Endodermal cell (in vitro differentiated cells): ENCODE data around the gene CARMIL3. TPM values are rescaled to one million over a fixed set of nuclear protein-coding genes. Genes with fewer than 3 reads are reported as not detected.

Experiments
- DNase-seq: peaks from one replicate; pipeline ENCODE4 v3.0.0-alpha.2; 2017
- H3K27ac ChIP-seq: 2 replicates; pipeline ENCODE4 v1.5.1; 2013; ENCODE audit warnings: mild to moderate bottlenecking, low read depth, low read length, moderate library complexity
- H3K27me3 ChIP-seq: 2 replicates; pipeline ENCODE4 v1.6.1; 2013; ENCODE audit warnings: mild to moderate bottlenecking, low read length, moderate library complexity; ENCODE audit not compliant: insufficient read depth, control insufficient read depth, poor library complexity, severe bottlenecking
- H3K36me3 ChIP-seq: 2 replicates; pipeline ENCODE4 v1.7.0; 2013; ENCODE audit warnings: mild to moderate bottlenecking, low read length, moderate library complexity; ENCODE audit not compliant: control insufficient read depth, insufficient read depth
- H3K4me1 ChIP-seq: one replicate; pipeline ENCODE4 v1.7.0; 2013; ENCODE audit warnings: low read length; ENCODE audit not compliant: control insufficient read depth, insufficient read depth
- H3K4me3 ChIP-seq: 2 replicates; pipeline ENCODE4 v1.5.1; 2013; ENCODE audit warnings: mild to moderate bottlenecking, low read length, moderate library complexity
- H3K9ac ChIP-seq: 2 replicates; pipeline ENCODE4 v1.6.1; 2013; ENCODE audit warnings: mild to moderate bottlenecking, low read length, moderate library complexity; ENCODE audit not compliant: poor library complexity, severe bottlenecking; ENCODE audit errors: extremely low read depth
- H3K9me3 ChIP-seq: 2 replicates; pipeline ENCODE4 v1.6.1; 2013; ENCODE audit warnings: mild to moderate bottlenecking, low read length, moderate library complexity; ENCODE audit not compliant: control insufficient read depth
- H3K27ac Mint-ChIP-seq: 2 replicates; pipeline ENCODE4 v1.8.0; 2020; ENCODE audit warnings: mixed read lengths
- H3K27me3 Mint-ChIP-seq: 2 replicates; pipeline ENCODE4 v1.8.0; 2021; ENCODE audit warnings: mild to moderate bottlenecking, mixed read lengths; ENCODE audit not compliant: insufficient read depth
- H3K36me3 Mint-ChIP-seq: 2 replicates; pipeline ENCODE4 v1.8.0; 2020; ENCODE audit warnings: low read depth, mixed read lengths
- H3K4me1 Mint-ChIP-seq: 2 replicates; pipeline ENCODE4 v1.8.0; 2020; ENCODE audit warnings: mixed read lengths
- H3K4me3 Mint-ChIP-seq: 2 replicates; pipeline ENCODE4 v1.8.0; 2020; ENCODE audit warnings: mild to moderate bottlenecking, moderate library complexity, mixed read lengths
- H3K9me3 Mint-ChIP-seq: 2 replicates; pipeline ENCODE4 v1.8.0; 2020; ENCODE audit warnings: mild to moderate bottlenecking, mixed read lengths
- WGBS, 2 experiments: methylation state at CpG; one replicate each; pipeline versions ENCODE4 v1.1.5 to v1.1.7; 2013; ENCODE audit warnings: missing lambda C conversion rate in 2 of 2, mixed read lengths in 1 of 2; ENCODE audit not compliant: insufficient coverage in 1 of 2, insufficient read length in 1 of 2; 5-methylcytosine and 5-hydroxymethylcytosine counted together
- total RNA-seq, 2 donors: library from RNA; stranded (reverse); fragmentation: NEBNext Ultra II Directional in 1 of 2; extraction: Animal tissue kit (Norgen Biotek cat#: 25700) in 1 of 2; gene quantifications; 2 replicates in 1 of 2; 3 replicates in 1 of 2; pipeline ENCODE4 v1.2.1, GENCODE V29; 2021
- TF ChIP-seq, protein P1 (sequence below): fragments of 200-600 bp; sonication (generic); conservative IDR thresholded peaks from 2 replicates; pipeline ENCODE4 v1.5.0; 2021; ENCODE audit warnings: antibody characterized with exemption, mild to moderate bottlenecking

CARMIL3 gene
- total RNA-seq, 2 donors from 2014 or later, result 2.1 to 4.4 TPM

- Histone ChIP-seq H3K4me3 (no peak overlapping the region), H3K4me1 (no peaks in the 10 kb centered on the region), H3K9ac (no peak overlapping the region), H3K9me3 (no peaks in the 10 kb centered on the region), H3K36me3 (no peaks in the 10 kb centered on the region), H3K27me3 (no peaks in the 10 kb centered on the region), H3K27ac (no peak overlapping the region)
- Mint-ChIP-seq H3K27me3 (peaks cover 13% of the 10 kb centered on the region), H3K36me3 (peaks cover 25% of the 10 kb centered on the region), H3K4me1 (peaks cover 26% of the 10 kb centered on the region), H3K4me3 (no peak overlapping the region), H3K27ac (no peak overlapping the region), H3K9me3 (no peaks in the 10 kb centered on the region)
- 95 to 97% methylated on average over 7 to 8 of the region's 8 CpGs for WGBS, 2 experiments
- TF ChIP-seq, protein P1, sequence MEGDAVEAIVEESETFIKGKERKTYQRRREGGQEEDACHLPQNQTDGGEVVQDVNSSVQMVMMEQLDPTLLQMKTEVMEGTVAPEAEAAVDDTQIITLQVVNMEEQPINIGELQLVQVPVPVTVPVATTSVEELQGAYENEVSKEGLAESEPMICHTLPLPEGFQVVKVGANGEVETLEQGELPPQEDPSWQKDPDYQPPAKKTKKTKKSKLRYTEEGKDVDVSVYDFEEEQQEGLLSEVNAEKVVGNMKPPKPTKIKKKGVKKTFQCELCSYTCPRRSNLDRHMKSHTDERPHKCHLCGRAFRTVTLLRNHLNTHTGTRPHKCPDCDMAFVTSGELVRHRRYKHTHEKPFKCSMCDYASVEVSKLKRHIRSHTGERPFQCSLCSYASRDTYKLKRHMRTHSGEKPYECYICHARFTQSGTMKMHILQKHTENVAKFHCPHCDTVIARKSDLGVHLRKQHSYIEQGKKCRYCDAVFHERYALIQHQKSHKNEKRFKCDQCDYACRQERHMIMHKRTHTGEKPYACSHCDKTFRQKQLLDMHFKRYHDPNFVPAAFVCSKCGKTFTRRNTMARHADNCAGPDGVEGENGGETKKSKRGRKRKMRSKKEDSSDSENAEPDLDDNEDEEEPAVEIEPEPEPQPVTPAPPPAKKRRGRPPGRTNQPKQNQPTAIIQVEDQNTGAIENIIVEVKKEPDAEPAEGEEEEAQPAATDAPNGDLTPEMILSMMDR, result no peak
- no peak for DNase-seq
Measured at GRCh38 chr14:24096545-24097181, 44.9 kb downstream of the CARMIL3 start.

DNA sequence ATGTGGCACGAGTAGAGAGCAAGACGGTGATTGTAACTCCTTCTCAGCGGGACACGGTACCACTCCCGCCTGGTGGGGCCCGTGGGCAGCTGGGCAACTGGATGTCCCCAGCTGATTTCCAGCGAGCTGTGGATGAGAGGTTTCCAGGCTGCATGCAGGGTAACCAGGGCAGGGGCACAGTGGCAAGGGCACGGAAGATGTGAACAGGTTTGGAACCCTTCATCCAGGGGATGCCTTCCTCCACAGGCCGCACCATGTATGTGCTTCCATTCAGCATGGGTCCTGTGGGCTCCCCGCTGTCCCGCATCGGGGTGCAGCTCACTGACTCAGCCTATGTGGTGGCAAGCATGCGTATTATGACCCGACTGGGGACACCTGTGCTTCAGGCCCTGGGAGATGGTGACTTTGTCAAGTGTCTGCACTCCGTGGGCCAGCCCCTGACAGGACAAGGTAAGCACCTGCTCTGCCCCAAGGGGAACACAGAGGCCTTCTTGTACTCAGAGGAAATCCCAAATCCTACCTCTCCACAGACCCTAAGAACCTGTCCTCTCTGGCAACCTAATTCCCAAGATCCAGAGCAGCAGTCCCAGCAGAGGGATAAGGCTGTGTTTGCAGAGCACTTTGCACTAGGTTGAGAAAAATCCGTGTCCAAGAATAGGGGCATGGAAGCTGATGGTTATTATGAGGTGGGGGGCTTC is 46.6 kb downstream of the CARMIL3 start:
- H3K9me3 ChIP-seq, result peaks cover 4% of the 10 kb centered on the region
- Mint-ChIP-seq H3K36me3 (peaks cover 38% of the 10 kb centered on the region), H3K4me1 (peaks cover 13% of the 10 kb centered on the region)

GRCh38 chr14:24098927-24099813 is 47.4 kb downstream of the CARMIL3 start:
- Mint-ChIP-seq H3K4me3 (no peak overlapping the region), H3K36me3 (peaks cover 46% of the 10 kb centered on the region), H3K4me1 (peaks cover 10% of the 10 kb centered on the region), H3K27me3 (no peaks in the 10 kb centered on the region), H3K27ac (no peak overlapping the region), H3K9me3 (peaks cover 12% of the 10 kb centered on the region)
- Histone ChIP-seq H3K27ac (no peak overlapping the region), H3K36me3 (peaks cover 7% of the 10 kb centered on the region), H3K4me1 (no peaks in the 10 kb centered on the region), H3K9ac (no peak overlapping the region), H3K4me3 (no peak overlapping the region), H3K27me3 (no peaks in the 10 kb centered on the region), H3K9me3 (peaks cover 11% of the 10 kb centered on the region)
- TF ChIP-seq, protein P1, result no peak
- DNase-seq, result no peak
- 91 to 100% methylated on average over 4 to 17 of the region's 17 CpGs for WGBS, 2 experiments

More for the DNA sequence above, 46.6 kb downstream of the CARMIL3 start:
- Histone ChIP-seq H3K4me3 (no peak overlapping the region), H3K9ac (no peak overlapping the region), H3K27ac (no peak overlapping the region), H3K36me3 (no peaks in the 10 kb centered on the region), H3K4me1 (no peaks in the 10 kb centered on the region), H3K27me3 (no peaks in the 10 kb centered on the region)
- DNase-seq, result no peak
- peaks cover 2% of the 10 kb centered on the region for H3K27me3 Mint-ChIP-seq
- H3K27ac Mint-ChIP-seq, result no peak overlapping the region
- peaks cover 5% of the 10 kb centered on the region for H3K9me3 Mint-ChIP-seq
- 90 to 96% methylated on average over 9 to 16 of the region's 16 CpGs for WGBS, 2 experiments
- no peak overlapping the region for H3K4me3 Mint-ChIP-seq
- TF ChIP-seq, protein P1, result no peak
